ENCODE results near the gene TMEM190. TPM values are rescaled to one million over a fixed set of nuclear protein-coding genes. Genes with fewer than 3 reads are reported as not detected.
"Not testable (repeated sequence)": the region's sequence is repeated elsewhere in the genome, so short reads cannot be mapped to it uniquely, and the experiment has no call there.

Gene TMEM190
- total and polyA plus RNA-seq, 2 of the 8 experiments (the other 6 are each of a cell fraction or from before 2014, with no cell fraction given): 1.6 TPM; not detected in 1

GRCh38 chr19:55407550-55407799 is 30.8 kb downstream of the TMEM190 start, which contains the start of gene UBE2S:
UBE2S (minus strand) TSS chr19:55407788; CDS start chr19:55407589, 199 bp downstream.
- 3% methylated on average over 6 of the region's 36 CpGs; no CpG with 5 or more reads in 1 of the 2 experiments for WGBS, 2 experiments (ENCODE audit: extremely low coverage in 1 of 2, insufficient coverage in 1 of 2, insufficient read length in 1 of 2, insufficient replicate concordance in 2 of 2, low coverage in 1 of 2, low lambda C conversion rate in 2 of 2, missing lambda C conversion rate in 1 of 2)
- CTCF ChIA-PET (ENCODE audit: partially characterized antibody): interaction anchor here (2.2 kb wide), 1 partner anchor 23 kb away, joined by 8 read pairs; the partner anchor contains the start of gene TMEM238

More at GRCh38 chr19:55407550-55407799, 30.8 kb downstream of the TMEM190 start, which contains the start of gene UBE2S:
- Histone ChIP-seq H2BK120ac (replicated peaks; ENCODE audit: low read depth, low read length) (peak within 1 kb of the TSS; percentile 93), H2BK20ac (ENCODE audit: low read length) (peak within 1 kb of the TSS; percentile 92; the same call in 1 of the 2 replicates), H3K27ac (ENCODE audit: low read depth, low read length) (peak within 1 kb of the TSS; percentile 94), H3K79me2 (ENCODE audit: control insufficient read depth in 1 of 2, insufficient read depth in 2 of 2, low read length in 2 of 2) (peaks cover 12 to 33% of the 10 kb centered on the region in 2 experiments), H2BK5ac (ENCODE audit: low read depth, low read length) (peak within 1 kb of the TSS; percentile 97), H2AK5ac (ENCODE audit: low read depth, low read length) (peak within 1 kb of the TSS; percentile 95), H4K5ac (ENCODE audit: insufficient read length, low read depth, low read length) (peak within 1 kb of the TSS; percentile 98), H2AFZ (ENCODE audit: low read length) (peak within 1 kb of the TSS; percentile 75; the same call in 1 of the 2 replicates), H3K36me3 (ENCODE audit: control insufficient read depth in 2 of 4, insufficient read depth in 4 of 4, low read length in 3 of 4) (peaks cover 17 to 43% (median 33%) of the 10 kb centered on the region in 4 experiments), H3K4me1 (replicated peaks in 1 of 4; ENCODE audit: control insufficient read depth in 3 of 4, insufficient read depth in 4 of 4, low read length in 3 of 4) (peaks cover 0 to 20% (median 13%) of the 10 kb centered on the region in 4 experiments; a peak in 6 of 7 replicates), H2BK15ac (ENCODE audit: low read length) (peak within 1 kb of the TSS; percentile 97), H3K79me1 (ENCODE audit: low read depth, low read length) (peaks cover 15% of the 10 kb centered on the region), H3K23me2 (ENCODE audit: low read depth, low read length) (peaks cover 13% of the 10 kb centered on the region), H3K4me2 (ENCODE audit: insufficient read depth in 1 of 2, low read depth in 2 of 2, low read length in 2 of 2) (peak within 1 kb of the TSS; percentile 88 to 99), H3K18ac (ENCODE audit: extremely low read depth, low read length) (peak within 1 kb of the TSS; percentile 99), H4K8ac (ENCODE audit: extremely low read depth, insufficient read depth, low read length) (peak within 1 kb of the TSS; percentile 97), H3K56ac (replicated peaks; ENCODE audit: insufficient read length, low read depth, low read length) (peak within 1 kb of the TSS; percentile 62), H4K20me1 (replicated peaks in 1 of 2; ENCODE audit: control insufficient read depth in 1 of 2, insufficient read depth in 2 of 2, low read length in 2 of 2) (peaks cover 28 to 29% of the 10 kb centered on the region in 2 experiments), H3K9ac (replicated peaks in 1 of 4; ENCODE audit: extremely low read depth in 1 of 4, low read depth in 3 of 4, low read length in 3 of 4) (peak within 1 kb of the TSS; percentile 78 to 86 (median 84)), H3K4ac (replicated peaks; ENCODE audit: insufficient read length, low read depth, low read length) (peak within 1 kb of the TSS; percentile 94), H2BK12ac (ENCODE audit: low read depth, low read length) (peak within 1 kb of the TSS; percentile 64), H4K91ac (replicated peaks; ENCODE audit: insufficient read length, low read length) (peak within 1 kb of the TSS; percentile 100), H3K4me3 (ENCODE audit: extremely low read depth in 1 of 4, insufficient read depth in 2 of 4, low read depth in 3 of 4, low read length in 4 of 4) (peak within 1 kb of the TSS; percentile 64 to 98 (median 80))
- H3K27me3 ChIP-seq (replicated peaks in 1 of 4; ENCODE audit: control insufficient read depth in 3 of 4, extremely low read depth in 1 of 4, insufficient read depth in 3 of 4, low read length in 3 of 4); H3K9me3 ChIP-seq (ENCODE audit: insufficient read depth in 2 of 2, low read depth in 1 of 2, low read length in 1 of 2); H3K23ac ChIP-seq (ENCODE audit: insufficient read length); DNase-seq (ENCODE audit: low read depth in 1 of 2, low spot score in 2 of 2); FAIRE-seq; H3K14ac ChIP-seq (ENCODE audit: insufficient read length): not testable (repeated sequence)
- POLR2A ChIA-PET (ENCODE audit: partially characterized antibody): interaction anchor here (0.6 to 34.6 kb wide), 74 partner anchors 5 to 331 kb away, joined by 3 to 874 read pairs (median 5); partner anchors contain the start of genes C19orf85, DNAAF3, EPS8L1 and FIZ1
- TF ChIP-seq TAF7 (optimal IDR thresholded peaks at IDR 0.05; ENCODE audit: borderline replicate concordance, low read depth, low read length) (peak; percentile 97), POLR2A (IDR thresholded peaks at IDR 0.05; ENCODE audit: control extremely low read depth in 1 of 2, low read depth in 2 of 2, low read length in 2 of 2) (peak in 1 of 2 experiments; percentile 96; a peak in 1 of 3 replicates), TAF1 (IDR thresholded peaks at IDR 0.05; ENCODE audit: low read depth, low read length) (peak; percentile 99; the same call in 1 of the 2 replicates), SIN3A (conservative IDR thresholded peaks at IDR 0.05 in 1 of 2, IDR thresholded peaks at IDR 0.05 in 1 of 2; ENCODE audit: low read depth in 1 of 2, low read length in 2 of 2) (0 out of 4 replicates have a peak, but pooled peaks of 1 of the 2 experiments have one; percentile 29), PHF8 (conservative IDR thresholded peaks at IDR 0.05; ENCODE audit: low read depth, low read length) (peak; percentile 86)
